Right atrium auricular region (tissue), 2 donors: ENCODE measurements around the gene ALDH7A1. TPM values are rescaled to one million over a fixed set of nuclear protein-coding genes. Genes with fewer than 3 reads are reported as not detected.

ENCODE experiments used
- DNase-seq: peaks from one replicate; pipeline ENCODE4 v3.0.0-alpha.2; 2019; ENCODE audit warnings: low spot score
- H3K27ac ChIP-seq, 2 donors: fragments of 200-600 bp; sonication (generic); 1 replicate in 1 of 2; 2 replicates in 1 of 2; pipeline ENCODE4 v1.5.1; 2016 to 2019
- H3K27me3 ChIP-seq, 2 donors: fragments of 200-600 bp; sonication (generic); one replicate each; pipeline versions ENCODE4 v1.5.1 to v1.6.0; 2017 to 2019
- H3K36me3 ChIP-seq: fragments of 200-600 bp; sonication (generic); one replicate; pipeline ENCODE4 v1.5.1; 2016
- H3K4me1 ChIP-seq, 2 donors: fragments of 200-600 bp; sonication (generic); one replicate each; pipeline versions ENCODE4 v1.5.1 to v1.6.0; 2017 to 2019
- H3K4me3 ChIP-seq, 2 donors: fragments of 200-600 bp; sonication (generic); 1 replicate in 1 of 2; 2 replicates in 1 of 2; pipeline ENCODE4 v1.5.1; 2017 to 2019; ENCODE audit warnings: mild to moderate bottlenecking in 1 of 2, moderate library complexity in 1 of 2
- H3K9me3 ChIP-seq, 2 donors: fragments of 200-600 bp; sonication (generic); one replicate each; pipeline ENCODE4 v1.5.1; 2019
- CTCF ChIP-seq, 2 donors: fragments of 200-600 bp; sonication (generic); IDR thresholded peaks; one replicate each; pipeline ENCODE4 v1.5.1; 2019; ENCODE audit warnings: antibody characterized with exemption in 2 of 2
- total RNA-seq, 2 donors: library from RNA; depleted of rRNA; stranded (reverse); fragments of >200 nt; gene quantifications; one replicate each; pipeline ENCODE4 v1.1.0, GENCODE V29; 2016

ALDH7A1 gene
- total RNA-seq, 2 donors from 2014 or later = 9.6 to 13.9 TPM

GRCh38 chr5:126511961-126512360, 83.1 kb downstream of the ALDH7A1 start:
- Histone ChIP-seq H3K27me3 (no peaks in the 10 kb centered on the region), H3K27ac (no peak overlapping the region), H3K4me3 (no peak overlapping the region), H3K36me3 (no peaks in the 10 kb centered on the region), H3K9me3 (no peaks in the 10 kb centered on the region), H3K4me1 (peaks cover 0 to 35% of the 10 kb centered on the region in 2 donors)
- DNase-seq = no peak
- no peak for TF ChIP-seq CTCF (IDR thresholded peaks at IDR 0.05)

- no peak overlapping the region for H3K4me3 ChIP-seq
- no peaks in the 10 kb centered on the region for H3K9me3 ChIP-seq
- no peaks in the 10 kb centered on the region for H3K36me3 ChIP-seq
- no peak for DNase-seq
- H3K4me1 ChIP-seq = peaks cover 0 to 29% of the 10 kb centered on the region in 2 donors
- peak overlapping the region; percentile 66 to 75 for H3K27ac ChIP-seq
- no peak for TF ChIP-seq CTCF (IDR thresholded peaks at IDR 0.05)
- H3K27me3 ChIP-seq = no peaks in the 10 kb centered on the region
Measured at GRCh38 chr5:126509339-126509738, 85.7 kb downstream of the ALDH7A1 start.

GRCh38 chr5:126508962-126509279, 86.1 kb downstream of the ALDH7A1 start:
- no peak for TF ChIP-seq CTCF (IDR thresholded peaks at IDR 0.05)
- Histone ChIP-seq H3K36me3 (no peaks in the 10 kb centered on the region), H3K4me3 (no peak overlapping the region), H3K27ac (peak overlapping the region; percentile 67 to 75), H3K27me3 (no peaks in the 10 kb centered on the region), H3K4me1 (peaks cover 0 to 33% of the 10 kb centered on the region in 2 donors), H3K9me3 (no peaks in the 10 kb centered on the region)
- no peak for DNase-seq

GRCh38 chr5:126508251-126508961, 86.6 kb downstream of the ALDH7A1 start:
- H3K36me3 ChIP-seq = no peaks in the 10 kb centered on the region
- TF ChIP-seq CTCF (IDR thresholded peaks at IDR 0.05) = no peak
- peak overlapping the region; percentile 67 to 75 for H3K27ac ChIP-seq
- H3K4me3 ChIP-seq = no peak overlapping the region
- no peaks in the 10 kb centered on the region for H3K9me3 ChIP-seq
- H3K4me1 ChIP-seq = peaks cover 0 to 38% of the 10 kb centered on the region in 2 donors
- no peak for DNase-seq
- H3K27me3 ChIP-seq = no peaks in the 10 kb centered on the region

GRCh38 chr5:126506079-126506478, 88.9 kb downstream of the ALDH7A1 start:
- H3K9me3 ChIP-seq = no peaks in the 10 kb centered on the region
- peaks cover 0 to 47% of the 10 kb centered on the region in 2 donors for H3K4me1 ChIP-seq
- no peak for DNase-seq
- H3K36me3 ChIP-seq = no peaks in the 10 kb centered on the region
- H3K27me3 ChIP-seq = no peaks in the 10 kb centered on the region
- no peak for TF ChIP-seq CTCF (IDR thresholded peaks at IDR 0.05)
- H3K27ac ChIP-seq = peak overlapping the region; percentile 52 to 61
- no peak overlapping the region for H3K4me3 ChIP-seq

- peak overlapping the region; percentile 61 to 75 for H3K27ac ChIP-seq
- peak; percentile 79 for DNase-seq
- H3K4me1 ChIP-seq = peaks cover 0 to 33% of the 10 kb centered on the region in 2 donors
- H3K4me3 ChIP-seq = no peak overlapping the region
- TF ChIP-seq CTCF (IDR thresholded peaks at IDR 0.05) = no peak
- no peaks in the 10 kb centered on the region for H3K27me3 ChIP-seq
- no peaks in the 10 kb centered on the region for H3K36me3 ChIP-seq
- H3K9me3 ChIP-seq = no peaks in the 10 kb centered on the region
Measured at GRCh38 chr5:126503602-126504104, 91.4 kb downstream of the ALDH7A1 start.
